Measurements from ENCODE around the gene POLRMT.
"Not testable (repeated sequence)": the region's sequence is repeated elsewhere in the genome, so short reads cannot be mapped to it uniquely, and the experiment has no call there.

POLRMT gene

GRCh38 chr19:677601-678436 is 44.5 kb upstream of the POLRMT start:
- no peak for TF ChIP-seq CTCF (IDR thresholded peaks at IDR 0.05; ENCODE audit: low read depth, low read length)
- H3K4me3 ChIP-seq (ENCODE audit: low read depth, low read length), result peak overlapping the region; percentile 75

GRCh38 chr19:677201-677600 is 43.9 kb upstream of the POLRMT start:
- TF ChIP-seq CTCF (IDR thresholded peaks at IDR 0.05; ENCODE audit: low read depth, low read length), result no peak
- peak overlapping the region; percentile 75 for H3K4me3 ChIP-seq (ENCODE audit: low read depth, low read length)

GRCh38 chr19:676339-677105 is 43.2 kb upstream of the POLRMT start, which contains the start of gene FSTL3:
TSS of gene FSTL3 (plus strand) at chr19:676392. CDS start at chr19:676424, 32 bp downstream.
- peak within 1 kb of the TSS; percentile 75 for H3K4me3 ChIP-seq (ENCODE audit: low read depth, low read length)
- no peak for TF ChIP-seq CTCF (IDR thresholded peaks at IDR 0.05; ENCODE audit: low read depth, low read length)

- TF ChIP-seq CTCF (IDR thresholded peaks at IDR 0.05; ENCODE audit: low read depth, low read length), result no peak
- H3K4me3 ChIP-seq (ENCODE audit: low read depth, low read length), result peak overlapping the region; percentile 75
Measured at GRCh38 chr19:676007-676338, 42.6 kb upstream of the POLRMT start.

- TF ChIP-seq CTCF (IDR thresholded peaks at IDR 0.05; ENCODE audit: low read depth, low read length), result no peak
- H3K4me3 ChIP-seq (ENCODE audit: low read depth, low read length), result no peak overlapping the region
Measured at GRCh38 chr19:674282-675151, 41.2 kb upstream of the POLRMT start.

GRCh38 chr19:670609-671075 is 37.3 kb upstream of the POLRMT start:
- TF ChIP-seq CTCF (IDR thresholded peaks at IDR 0.05; ENCODE audit: low read depth, low read length), result no peak
- H3K4me3 ChIP-seq (ENCODE audit: low read depth, low read length), result no peak overlapping the region

- not testable (repeated sequence) for H3K4me3 ChIP-seq (ENCODE audit: low read depth, low read length)
Measured at GRCh38 chr19:668675-669434, 35.5 kb upstream of the POLRMT start.

- not testable (repeated sequence) for H3K4me3 ChIP-seq (ENCODE audit: low read depth, low read length)
Measured at GRCh38 chr19:666985-667573, 33.7 kb upstream of the POLRMT start.

Data from WI38 (cell line).